GM23338 (cell line): ENCODE results near the gene ELAVL2. TPM values are rescaled to one million over a fixed set of nuclear protein-coding genes. Genes with fewer than 3 reads are reported as not detected.

Experiments used
- ATAC-seq: fragments of 200-7000 bp; cut with Tn5 transposase; 3 replicates; pipeline ENCODE4 v1.9.1; 2020
- DNase-seq: peaks from one replicate; pipeline ENCODE4 v3.0.0-alpha.2; 2015; ENCODE audit warnings: low spot score
- H2AFZ ChIP-seq: fragments of 200-600 bp; sonication (generic); 2 replicates; pipeline ENCODE4 v1.8.0; 2016; ENCODE audit warnings: antibody characterized with exemption, mild to moderate bottlenecking, moderate library complexity
- H3F3A ChIP-seq: fragments of 200-600 bp; sonication (generic); replicated peaks from 2 replicates; pipeline ENCODE4 v1.8.0; 2017; ENCODE audit warnings: antibody characterized with exemption, mixed run types, low read depth
- H3K27ac ChIP-seq: fragments of 200-600 bp; sonication (generic); 2 replicates; pipeline ENCODE4 v1.6.1; 2016; ENCODE audit warnings: low read depth
- H3K27me3 ChIP-seq: fragments of 200-600 bp; sonication (generic); 2 replicates; pipeline ENCODE4 v1.8.0; 2016; ENCODE audit warnings: mild to moderate bottlenecking, mixed run types, moderate library complexity; ENCODE audit not compliant: insufficient read depth
- H3K36me3 ChIP-seq: fragments of 200-600 bp; sonication (generic); 2 replicates; pipeline ENCODE4 v1.8.0; 2016; ENCODE audit warnings: mild to moderate bottlenecking; ENCODE audit not compliant: insufficient read depth
- H3K4me1 ChIP-seq: fragments of 200-600 bp; sonication (generic); 2 replicates; pipeline ENCODE4 v1.8.0; 2016; ENCODE audit warnings: mild to moderate bottlenecking, moderate library complexity; ENCODE audit not compliant: insufficient read depth
- H3K4me2 ChIP-seq: fragments of 200-600 bp; sonication (generic); 2 replicates; pipeline ENCODE4 v1.7.1; 2017; ENCODE audit warnings: mixed run types
- H3K4me3 ChIP-seq: fragments of 200-600 bp; sonication (generic); 2 replicates; pipeline ENCODE4 v1.6.1; 2016; ENCODE audit warnings: mixed run types
- H3K79me2 ChIP-seq: fragments of 200-600 bp; sonication (generic); replicated peaks from 2 replicates; pipeline ENCODE4 v1.8.0; 2017; ENCODE audit warnings: mild to moderate bottlenecking; ENCODE audit not compliant: insufficient read depth
- H3K9me2 ChIP-seq: fragments of 200-600 bp; sonication (generic); 2 replicates; pipeline ENCODE4 v1.8.0; 2017; ENCODE audit not compliant: insufficient read depth
- H4K20me1 ChIP-seq: fragments of 200-600 bp; sonication (generic); replicated peaks from 2 replicates; pipeline ENCODE4 v1.8.0; 2017; ENCODE audit warnings: mild to moderate bottlenecking; ENCODE audit not compliant: insufficient read depth
- H3K27ac Mint-ChIP-seq: 2 replicates; pipeline ENCODE4 v1.8.0; 2020; ENCODE audit warnings: inconsistent platforms, mild to moderate bottlenecking, moderate library complexity, mixed read lengths
- H3K27me3 Mint-ChIP-seq: 3 replicates; pipeline ENCODE4 v1.8.0; 2022; ENCODE audit warnings: low read depth, mild to moderate bottlenecking, moderate library complexity, mixed read lengths, inconsistent platforms; ENCODE audit not compliant: insufficient read depth, poor library complexity
- H3K36me3 Mint-ChIP-seq: 3 replicates; pipeline ENCODE4 v1.8.0; 2021; ENCODE audit warnings: low read depth, mild to moderate bottlenecking, inconsistent platforms, moderate library complexity, mixed read lengths
- H3K4me1 Mint-ChIP-seq: 3 replicates; pipeline ENCODE4 v1.8.0; 2020; ENCODE audit warnings: mild to moderate bottlenecking, inconsistent platforms, mixed read lengths
- H3K4me3 Mint-ChIP-seq: 3 replicates; pipeline ENCODE4 v1.8.0; 2021; ENCODE audit warnings: moderate library complexity, mild to moderate bottlenecking, inconsistent platforms, mixed read lengths
- H3K9me3 Mint-ChIP-seq: 3 replicates; pipeline ENCODE4 v1.8.0; 2020; ENCODE audit warnings: moderate library complexity, mild to moderate bottlenecking, inconsistent platforms, mixed read lengths
- CREB1 ChIP-seq: fragments of 250-450 bp; sonication (Bioruptor Pico); IDR thresholded peaks from 2 replicates; pipeline ENCODE4 v1.5.0; 2020; ENCODE audit warnings: low read depth, mild to moderate bottlenecking, moderate library complexity
- EZH2 ChIP-seq: fragments of 200-600 bp; sonication (generic); IDR thresholded peaks from one replicate; pipeline ENCODE4 v1.8.0; 2017; ENCODE audit warnings: antibody characterized with exemption, mild to moderate bottlenecking, low read depth; ENCODE audit not compliant: unreplicated experiment
- EZH2phosphoT487 ChIP-seq: fragments of 200-600 bp; sonication (generic); IDR thresholded peaks from one replicate; pipeline ENCODE4 v1.8.1; 2018; ENCODE audit warnings: antibody characterized with exemption; ENCODE audit not compliant: unreplicated experiment
- JUNB ChIP-seq: IDR thresholded peaks from one replicate; pipeline ENCODE4 v1.6.1; 2016; ENCODE audit warnings: antibody characterized with exemption; ENCODE audit not compliant: unreplicated experiment
- NANOG ChIP-seq: IDR thresholded peaks from 2 replicates; pipeline ENCODE4 v1.6.1; 2016; ENCODE audit warnings: antibody characterized with exemption, borderline replicate concordance
- POLR2AphosphoS5 ChIP-seq: IDR thresholded peaks from 2 replicates; pipeline ENCODE4 v1.6.1; 2016; ENCODE audit warnings: antibody characterized with exemption, low read depth
- STAT1 ChIP-seq: IDR thresholded peaks from one replicate; pipeline ENCODE4 v1.6.1; 2016; ENCODE audit warnings: antibody characterized with exemption; ENCODE audit not compliant: unreplicated experiment
- ZNF114 ChIP-seq: fragments of 250-450 bp; sonication (Bioruptor Pico); IDR thresholded peaks from 2 replicates; pipeline ENCODE4 v1.5.0; 2020; ENCODE audit warnings: mild to moderate bottlenecking, moderate library complexity
- ZNF331 ChIP-seq: fragments of 250-450 bp; sonication (Bioruptor Pico); IDR thresholded peaks from 2 replicates; pipeline ENCODE4 v1.5.0; 2020; ENCODE audit warnings: low read depth, mild to moderate bottlenecking, moderate library complexity
- polyA plus RNA-seq: library from polyadenylated mRNA; unstranded; fragments of >200 nt; fragmentation: Nextera tagmentation; extraction: Ambion mirVana; gene quantifications from 2 replicates; pipeline ENCODE4 v1.2.1, GENCODE V29; 2016
- total RNA-seq: library from RNA; depleted of rRNA; stranded (reverse); fragments of >200 nt; shearing (Covaris generic); gene quantifications from 2 replicates; pipeline ENCODE4 v1.2.3, GENCODE V29; 2014
- TF ChIP-seq, protein P1 (sequence below): fragments of 250-450 bp; sonication (Bioruptor Pico); IDR thresholded peaks from 2 replicates; pipeline ENCODE4 v1.5.0; 2020; ENCODE audit warnings: mild to moderate bottlenecking, moderate library complexity
- TF ChIP-seq, protein P2 (sequence below): IDR thresholded peaks from one replicate; pipeline ENCODE4 v1.6.1; 2018; ENCODE audit warnings: antibody characterized with exemption; ENCODE audit not compliant: unreplicated experiment
- TF ChIP-seq, protein P3 (sequence below): IDR thresholded peaks from 2 replicates; pipeline ENCODE4 v1.6.1; 2016; ENCODE audit warnings: antibody characterized with exemption
- TF ChIP-seq, protein P4 (sequence below), 2 experiments: fragments of 200-600 bp in 1 of 2; sonication (generic) in 1 of 2; conservative IDR thresholded peaks; 2 replicates each; pipeline versions ENCODE4 v1.5.1 to v1.6.1; 2016 to 2017; ENCODE audit warnings: antibody characterized with exemption in 2 of 2, low read depth in 2 of 2, mild to moderate bottlenecking in 2 of 2, moderate library complexity in 1 of 2

The ELAVL2 gene
- total and polyA plus RNA-seq, 2 experiments from 2014 or later = 18.6 to 42.4 TPM

DNA sequence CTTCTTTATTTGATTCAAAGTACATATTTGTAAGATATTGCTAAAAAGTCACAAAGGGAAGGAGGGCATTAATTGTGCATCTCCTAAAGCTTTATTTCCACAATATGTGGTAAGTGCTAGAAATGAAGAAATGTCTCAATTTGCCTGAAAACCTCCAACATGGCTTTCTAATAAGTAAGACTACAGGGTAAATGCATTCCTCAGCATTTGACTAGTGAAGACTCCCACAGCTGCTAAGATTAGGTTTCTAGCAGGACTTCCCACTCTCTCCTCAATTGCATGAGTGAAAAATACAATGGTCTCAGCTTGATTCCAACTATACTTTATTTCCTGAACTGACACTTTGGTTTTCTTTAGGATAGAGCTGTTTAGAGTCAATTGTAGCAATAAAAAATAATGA lies 162.1 kb downstream of the ELAVL2 start:
- ATAC-seq = no peak

More for the DNA sequence above, 162.1 kb downstream of the ELAVL2 start:
- Mint-ChIP-seq H3K4me3 (no peak overlapping the region), H3K4me1 (peaks cover 24% of the 10 kb centered on the region), H3K9me3 (no peaks in the 10 kb centered on the region), H3K27ac (no peak overlapping the region), H3K27me3 (peaks cover 3% of the 10 kb centered on the region), H3K36me3 (peaks cover 72% of the 10 kb centered on the region)
- Histone ChIP-seq H3K79me2 (0 out of 2 replicates have a peak, but pooled peaks cover 5% of the 10 kb centered on the region), H3K4me2 (no peak overlapping the region), H3K4me1 (peaks cover 19% of the 10 kb centered on the region), H3K4me3 (no peak overlapping the region), H4K20me1 (peaks cover 9% of the 10 kb centered on the region; the same call in 1 of the 2 replicates), H3K36me3 (peaks cover 29% of the 10 kb centered on the region), H2AFZ (no peak overlapping the region), H3K27ac (no peak overlapping the region), H3K9me2 (no peaks in the 10 kb centered on the region), H3K27me3 (no peaks in the 10 kb centered on the region), H3F3A (no peaks in the 10 kb centered on the region)
- no peak for DNase-seq
- TF ChIP-seq JUNB (no peak), CREB1 (CRISPR knock-in tag) (no peak), EZH2 (no peak), POLR2AphosphoS5 (no peak), EZH2phosphoT487 (no peak), ZNF114 (CRISPR knock-in tag) (no peak), NANOG (no peak), STAT1 (no peak), ZNF331 (no peak)
- TF ChIP-seq, protein P1, sequence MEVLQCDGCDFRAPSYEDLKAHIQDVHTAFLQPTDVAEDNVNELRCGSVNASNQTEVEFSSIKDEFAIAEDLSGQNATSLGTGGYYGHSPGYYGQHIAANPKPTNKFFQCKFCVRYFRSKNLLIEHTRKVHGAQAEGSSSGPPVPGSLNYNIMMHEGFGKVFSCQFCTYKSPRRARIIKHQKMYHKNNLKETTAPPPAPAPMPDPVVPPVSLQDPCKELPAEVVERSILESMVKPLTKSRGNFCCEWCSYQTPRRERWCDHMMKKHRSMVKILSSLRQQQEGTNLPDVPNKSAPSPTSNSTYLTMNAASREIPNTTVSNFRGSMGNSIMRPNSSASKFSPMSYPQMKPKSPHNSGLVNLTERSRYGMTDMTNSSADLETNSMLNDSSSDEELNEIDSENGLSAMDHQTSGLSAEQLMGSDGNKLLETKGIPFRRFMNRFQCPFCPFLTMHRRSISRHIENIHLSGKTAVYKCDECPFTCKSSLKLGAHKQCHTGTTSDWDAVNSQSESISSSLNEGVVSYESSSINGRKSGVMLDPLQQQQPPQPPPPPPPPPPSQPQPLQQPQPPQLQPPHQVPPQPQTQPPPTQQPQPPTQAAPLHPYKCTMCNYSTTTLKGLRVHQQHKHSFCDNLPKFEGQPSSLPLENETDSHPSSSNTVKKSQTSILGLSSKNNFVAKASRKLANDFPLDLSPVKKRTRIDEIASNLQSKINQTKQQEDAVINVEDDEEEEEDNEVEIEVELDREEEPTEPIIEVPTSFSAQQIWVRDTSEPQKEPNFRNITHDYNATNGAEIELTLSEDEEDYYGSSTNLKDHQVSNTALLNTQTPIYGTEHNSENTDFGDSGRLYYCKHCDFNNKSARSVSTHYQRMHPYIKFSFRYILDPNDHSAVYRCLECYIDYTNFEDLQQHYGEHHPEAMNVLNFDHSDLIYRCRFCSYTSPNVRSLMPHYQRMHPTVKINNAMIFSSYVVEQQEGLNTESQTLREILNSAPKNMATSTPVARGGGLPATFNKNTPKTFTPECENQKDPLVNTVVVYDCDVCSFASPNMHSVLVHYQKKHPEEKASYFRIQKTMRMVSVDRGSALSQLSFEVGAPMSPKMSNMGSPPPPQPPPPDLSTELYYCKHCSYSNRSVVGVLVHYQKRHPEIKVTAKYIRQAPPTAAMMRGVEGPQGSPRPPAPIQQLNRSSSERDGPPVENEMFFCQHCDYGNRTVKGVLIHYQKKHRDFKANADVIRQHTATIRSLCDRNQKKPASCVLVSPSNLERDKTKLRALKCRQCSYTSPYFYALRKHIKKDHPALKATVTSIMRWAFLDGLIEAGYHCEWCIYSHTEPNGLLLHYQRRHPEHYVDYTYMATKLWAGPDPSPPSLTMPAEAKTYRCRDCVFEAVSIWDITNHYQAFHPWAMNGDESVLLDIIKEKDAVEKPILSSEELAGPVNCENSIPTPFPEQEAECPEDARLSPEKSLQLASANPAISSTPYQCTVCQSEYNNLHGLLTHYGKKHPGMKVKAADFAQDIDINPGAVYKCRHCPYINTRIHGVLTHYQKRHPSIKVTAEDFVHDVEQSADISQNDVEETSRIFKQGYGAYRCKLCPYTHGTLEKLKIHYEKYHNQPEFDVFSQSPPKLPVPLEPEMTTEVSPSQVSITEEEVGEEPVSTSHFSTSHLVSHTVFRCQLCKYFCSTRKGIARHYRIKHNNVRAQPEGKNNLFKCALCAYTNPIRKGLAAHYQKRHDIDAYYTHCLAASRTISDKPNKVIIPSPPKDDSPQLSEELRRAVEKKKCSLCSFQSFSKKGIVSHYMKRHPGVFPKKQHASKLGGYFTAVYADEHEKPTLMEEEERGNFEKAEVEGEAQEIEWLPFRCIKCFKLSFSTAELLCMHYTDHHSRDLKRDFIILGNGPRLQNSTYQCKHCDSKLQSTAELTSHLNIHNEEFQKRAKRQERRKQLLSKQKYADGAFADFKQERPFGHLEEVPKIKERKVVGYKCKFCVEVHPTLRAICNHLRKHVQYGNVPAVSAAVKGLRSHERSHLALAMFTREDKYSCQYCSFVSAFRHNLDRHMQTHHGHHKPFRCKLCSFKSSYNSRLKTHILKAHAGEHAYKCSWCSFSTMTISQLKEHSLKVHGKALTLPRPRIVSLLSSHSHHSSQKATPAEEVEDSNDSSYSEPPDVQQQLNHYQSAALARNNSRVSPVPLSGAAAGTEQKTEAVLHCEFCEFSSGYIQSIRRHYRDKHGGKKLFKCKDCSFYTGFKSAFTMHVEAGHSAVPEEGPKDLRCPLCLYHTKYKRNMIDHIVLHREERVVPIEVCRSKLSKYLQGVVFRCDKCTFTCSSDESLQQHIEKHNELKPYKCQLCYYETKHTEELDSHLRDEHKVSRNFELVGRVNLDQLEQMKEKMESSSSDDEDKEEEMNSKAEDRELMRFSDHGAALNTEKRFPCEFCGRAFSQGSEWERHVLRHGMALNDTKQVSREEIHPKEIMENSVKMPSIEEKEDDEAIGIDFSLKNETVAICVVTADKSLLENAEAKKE (CRISPR knock-in tag) = no peak
- TF ChIP-seq, protein P2, sequence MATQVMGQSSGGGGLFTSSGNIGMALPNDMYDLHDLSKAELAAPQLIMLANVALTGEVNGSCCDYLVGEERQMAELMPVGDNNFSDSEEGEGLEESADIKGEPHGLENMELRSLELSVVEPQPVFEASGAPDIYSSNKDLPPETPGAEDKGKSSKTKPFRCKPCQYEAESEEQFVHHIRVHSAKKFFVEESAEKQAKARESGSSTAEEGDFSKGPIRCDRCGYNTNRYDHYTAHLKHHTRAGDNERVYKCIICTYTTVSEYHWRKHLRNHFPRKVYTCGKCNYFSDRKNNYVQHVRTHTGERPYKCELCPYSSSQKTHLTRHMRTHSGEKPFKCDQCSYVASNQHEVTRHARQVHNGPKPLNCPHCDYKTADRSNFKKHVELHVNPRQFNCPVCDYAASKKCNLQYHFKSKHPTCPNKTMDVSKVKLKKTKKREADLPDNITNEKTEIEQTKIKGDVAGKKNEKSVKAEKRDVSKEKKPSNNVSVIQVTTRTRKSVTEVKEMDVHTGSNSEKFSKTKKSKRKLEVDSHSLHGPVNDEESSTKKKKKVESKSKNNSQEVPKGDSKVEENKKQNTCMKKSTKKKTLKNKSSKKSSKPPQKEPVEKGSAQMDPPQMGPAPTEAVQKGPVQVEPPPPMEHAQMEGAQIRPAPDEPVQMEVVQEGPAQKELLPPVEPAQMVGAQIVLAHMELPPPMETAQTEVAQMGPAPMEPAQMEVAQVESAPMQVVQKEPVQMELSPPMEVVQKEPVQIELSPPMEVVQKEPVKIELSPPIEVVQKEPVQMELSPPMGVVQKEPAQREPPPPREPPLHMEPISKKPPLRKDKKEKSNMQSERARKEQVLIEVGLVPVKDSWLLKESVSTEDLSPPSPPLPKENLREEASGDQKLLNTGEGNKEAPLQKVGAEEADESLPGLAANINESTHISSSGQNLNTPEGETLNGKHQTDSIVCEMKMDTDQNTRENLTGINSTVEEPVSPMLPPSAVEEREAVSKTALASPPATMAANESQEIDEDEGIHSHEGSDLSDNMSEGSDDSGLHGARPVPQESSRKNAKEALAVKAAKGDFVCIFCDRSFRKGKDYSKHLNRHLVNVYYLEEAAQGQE = no peak
- TF ChIP-seq, protein P3, sequence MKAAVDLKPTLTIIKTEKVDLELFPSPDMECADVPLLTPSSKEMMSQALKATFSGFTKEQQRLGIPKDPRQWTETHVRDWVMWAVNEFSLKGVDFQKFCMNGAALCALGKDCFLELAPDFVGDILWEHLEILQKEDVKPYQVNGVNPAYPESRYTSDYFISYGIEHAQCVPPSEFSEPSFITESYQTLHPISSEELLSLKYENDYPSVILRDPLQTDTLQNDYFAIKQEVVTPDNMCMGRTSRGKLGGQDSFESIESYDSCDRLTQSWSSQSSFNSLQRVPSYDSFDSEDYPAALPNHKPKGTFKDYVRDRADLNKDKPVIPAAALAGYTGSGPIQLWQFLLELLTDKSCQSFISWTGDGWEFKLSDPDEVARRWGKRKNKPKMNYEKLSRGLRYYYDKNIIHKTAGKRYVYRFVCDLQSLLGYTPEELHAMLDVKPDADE = no peak
- TF ChIP-seq, protein P4, sequence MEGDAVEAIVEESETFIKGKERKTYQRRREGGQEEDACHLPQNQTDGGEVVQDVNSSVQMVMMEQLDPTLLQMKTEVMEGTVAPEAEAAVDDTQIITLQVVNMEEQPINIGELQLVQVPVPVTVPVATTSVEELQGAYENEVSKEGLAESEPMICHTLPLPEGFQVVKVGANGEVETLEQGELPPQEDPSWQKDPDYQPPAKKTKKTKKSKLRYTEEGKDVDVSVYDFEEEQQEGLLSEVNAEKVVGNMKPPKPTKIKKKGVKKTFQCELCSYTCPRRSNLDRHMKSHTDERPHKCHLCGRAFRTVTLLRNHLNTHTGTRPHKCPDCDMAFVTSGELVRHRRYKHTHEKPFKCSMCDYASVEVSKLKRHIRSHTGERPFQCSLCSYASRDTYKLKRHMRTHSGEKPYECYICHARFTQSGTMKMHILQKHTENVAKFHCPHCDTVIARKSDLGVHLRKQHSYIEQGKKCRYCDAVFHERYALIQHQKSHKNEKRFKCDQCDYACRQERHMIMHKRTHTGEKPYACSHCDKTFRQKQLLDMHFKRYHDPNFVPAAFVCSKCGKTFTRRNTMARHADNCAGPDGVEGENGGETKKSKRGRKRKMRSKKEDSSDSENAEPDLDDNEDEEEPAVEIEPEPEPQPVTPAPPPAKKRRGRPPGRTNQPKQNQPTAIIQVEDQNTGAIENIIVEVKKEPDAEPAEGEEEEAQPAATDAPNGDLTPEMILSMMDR (conservative IDR thresholded peaks at IDR 0.05; ENCODE audit: low read depth in 2 of 2) = no peak
